H1 (cell line): ENCODE measurements around the gene ABCG8. TPM values are rescaled to one million over a fixed set of nuclear protein-coding genes. Genes with fewer than 3 reads are reported as not detected.

Source experiments
- CTCF ChIA-PET: fragments of 300-600 bp; sonication (Branson Sonifier 250); formaldehyde crosslinking; loops from one replicate; lab custom pipeline; 2021; ENCODE audit not compliant: partially characterized antibody; lab: Charles Lee
- POLR2A ChIA-PET: fragments of 300-600 bp; sonication (Branson Sonifier 250); formaldehyde crosslinking; loops from one replicate; lab custom pipeline; 2021; ENCODE audit warnings: inconsistent platforms; ENCODE audit not compliant: partially characterized antibody; lab: Charles Lee
- DNase-seq, 2 experiments: peaks; one replicate each; pipeline versions ENCODE4 v3.0.0 to v3.0.0-alpha.2; 2010 to 2022; ENCODE audit warnings: low spot score in 2 of 2, low read depth in 1 of 2, mixed read lengths in 1 of 2
- FAIRE-seq: peaks from 2 replicates; lab custom pipeline; 2011; peaks lifted over from hg19 to GRCh38; lab: Jason Lieb, UNC
- H2AFZ ChIP-seq: 2 replicates; pipeline ENCODE4 v1.8.1; 2012; ENCODE audit warnings: low read length, inconsistent platforms
- H2AK5ac ChIP-seq: 2 replicates; pipeline ENCODE4 v1.6.1; 2013; ENCODE audit warnings: low read depth, low read length
- H2BK120ac ChIP-seq: replicated peaks from 2 replicates; pipeline ENCODE3; 2013; ENCODE audit warnings: low read depth, low read length, inconsistent platforms
- H2BK12ac ChIP-seq: 2 replicates; pipeline ENCODE4 v1.6.1; 2013; ENCODE audit warnings: low read depth, low read length
- H2BK15ac ChIP-seq: 2 replicates; pipeline ENCODE4 v1.6.1; 2013; ENCODE audit warnings: low read length
- H2BK20ac ChIP-seq: 2 replicates; pipeline ENCODE4 v1.6.1; 2013; ENCODE audit warnings: low read length
- H2BK5ac ChIP-seq: 2 replicates; pipeline ENCODE4 v1.6.1; 2013; ENCODE audit warnings: low read depth, low read length
- H3K14ac ChIP-seq: 2 replicates; pipeline ENCODE4 v1.6.1; 2013; ENCODE audit warnings: inconsistent platforms; ENCODE audit not compliant: insufficient read length
- H3K18ac ChIP-seq: 2 replicates; pipeline ENCODE4 v1.6.1; 2013; ENCODE audit warnings: low read length; ENCODE audit errors: extremely low read depth
- H3K23ac ChIP-seq: 2 replicates; pipeline ENCODE4 v1.6.1; 2013; ENCODE audit warnings: inconsistent platforms; ENCODE audit not compliant: insufficient read length
- H3K23me2 ChIP-seq: 2 replicates; pipeline ENCODE4 v1.6.1; 2013; ENCODE audit warnings: low read depth, low read length
- H3K27ac ChIP-seq: 2 replicates; pipeline ENCODE4 v1.6.1; 2011; ENCODE audit warnings: low read depth, low read length, inconsistent platforms
- H3K27me3 ChIP-seq, 4 experiments: replicated peaks in 1 of 4; 1 replicate in 1 of 4; 2 replicates in 3 of 4; pipeline versions ENCODE4 v1.6.1 to v1.8.1; 2011 to 2013; ENCODE audit warnings: low read length in 3 of 4, mild to moderate bottlenecking in 3 of 4, inconsistent platforms in 2 of 4, mixed read lengths in 2 of 4, moderate library complexity in 1 of 4; ENCODE audit not compliant: control insufficient read depth in 3 of 4, insufficient read depth in 3 of 4; ENCODE audit errors: extremely low read depth in 1 of 4
- H3K36me3 ChIP-seq, 4 experiments: 2 replicates each; pipeline versions ENCODE4 v1.6.1 to v1.8.1; 2011 to 2013; ENCODE audit warnings: mild to moderate bottlenecking in 4 of 4, low read length in 3 of 4, moderate library complexity in 2 of 4, control low read depth in 1 of 4, inconsistent platforms in 1 of 4; ENCODE audit not compliant: insufficient read depth in 4 of 4, control insufficient read depth in 2 of 4
- H3K4ac ChIP-seq: replicated peaks from 2 replicates; pipeline ENCODE3; 2013; ENCODE audit warnings: low read length, low read depth, mixed read lengths, inconsistent platforms; ENCODE audit not compliant: insufficient read length
- H3K4me1 ChIP-seq, 4 experiments: replicated peaks in 1 of 4; 1 replicate in 1 of 4; 2 replicates in 3 of 4; pipeline versions ENCODE4 v1.6.1 to v1.8.1; 2011 to 2013; ENCODE audit warnings: low read length in 3 of 4, inconsistent platforms in 2 of 4, mixed read lengths in 1 of 4; ENCODE audit not compliant: insufficient read depth in 4 of 4, control insufficient read depth in 3 of 4
- H3K4me2 ChIP-seq, 2 experiments: 2 replicates each; pipeline versions ENCODE4 v1.6.1 to v1.8.1; 2011 to 2013; ENCODE audit warnings: low read depth in 2 of 2, low read length in 2 of 2, control low read depth in 1 of 2, inconsistent platforms in 1 of 2, mild to moderate bottlenecking in 1 of 2; ENCODE audit not compliant: insufficient read depth in 1 of 2
- H3K4me3 ChIP-seq, 4 experiments: fragments of 200-600, 300-600 bp in 1 of 4; sonication (generic), shearing (Covaris generic), sonication (Bioruptor Twin) in 1 of 4; 2 replicates each; pipeline versions ENCODE4 v1.5.1 to v1.8.1; 2011 to 2016; ENCODE audit warnings: low read length in 4 of 4, low read depth in 3 of 4, control low read depth in 2 of 4, inconsistent platforms in 2 of 4, mild to moderate bottlenecking in 2 of 4, mixed read lengths in 1 of 4, moderate library complexity in 1 of 4; ENCODE audit not compliant: insufficient read depth in 2 of 4; ENCODE audit errors: extremely low read depth in 1 of 4
- H3K56ac ChIP-seq: replicated peaks from 2 replicates; pipeline ENCODE3; 2013; ENCODE audit warnings: low read depth, mild to moderate bottlenecking, mixed read lengths, low read length, inconsistent platforms; ENCODE audit not compliant: insufficient read length
- H3K79me1 ChIP-seq: 2 replicates; pipeline ENCODE4 v1.6.1; 2013; ENCODE audit warnings: low read depth, low read length, control low read depth
- H3K79me2 ChIP-seq, 2 experiments: 2 replicates each; pipeline versions ENCODE4 v1.6.1 to v1.8.1; 2012 to 2013; ENCODE audit warnings: low read length in 2 of 2, mild to moderate bottlenecking in 2 of 2, inconsistent platforms in 1 of 2; ENCODE audit not compliant: insufficient read depth in 2 of 2, control insufficient read depth in 1 of 2
- H3K9ac ChIP-seq, 4 experiments: replicated peaks in 1 of 4; 1 replicate in 1 of 4; 2 replicates in 3 of 4; pipeline versions ENCODE4 v1.6.1 to v1.8.1; 2011 to 2013; ENCODE audit warnings: low read depth in 3 of 4, low read length in 3 of 4, control low read depth in 2 of 4, mild to moderate bottlenecking in 2 of 4, moderate library complexity in 2 of 4, inconsistent platforms in 1 of 4; ENCODE audit errors: extremely low read depth in 1 of 4
- H3K9me3 ChIP-seq, 2 experiments: 2 replicates each; pipeline versions ENCODE4 v1.6.1 to v1.8.1; 2012 to 2013; ENCODE audit warnings: mild to moderate bottlenecking in 2 of 2, moderate library complexity in 2 of 2, control low read depth in 1 of 2, inconsistent platforms in 1 of 2, low read depth in 1 of 2, low read length in 1 of 2, mixed read lengths in 1 of 2; ENCODE audit not compliant: insufficient read depth in 2 of 2
- H4K20me1 ChIP-seq, 2 experiments: replicated peaks in 1 of 2; 2 replicates each; pipeline versions ENCODE3 to v1.8.1; 2011 to 2013; ENCODE audit warnings: inconsistent platforms in 2 of 2, low read length in 2 of 2, mild to moderate bottlenecking in 1 of 2; ENCODE audit not compliant: insufficient read depth in 2 of 2, control insufficient read depth in 1 of 2
- H4K5ac ChIP-seq: 2 replicates; pipeline ENCODE4 v1.6.1; 2013; ENCODE audit warnings: low read length, low read depth, mixed read lengths, inconsistent platforms; ENCODE audit not compliant: insufficient read length
- H4K8ac ChIP-seq: 2 replicates; pipeline ENCODE4 v1.8.0; 2013; ENCODE audit warnings: mild to moderate bottlenecking, moderate library complexity, low read length, inconsistent platforms; ENCODE audit not compliant: insufficient read depth; ENCODE audit errors: extremely low read depth
- H4K91ac ChIP-seq: replicated peaks from 2 replicates; pipeline ENCODE3; 2013; ENCODE audit warnings: low read length, mixed read lengths, inconsistent platforms; ENCODE audit not compliant: insufficient read length
- ASH2L ChIP-seq: fragments of 200-600, 300-600 bp; sonication (generic); IDR thresholded peaks from one replicate; pipeline ENCODE4 v1.7.1; 2017; ENCODE audit warnings: low read length
- CHD2 ChIP-seq: IDR thresholded peaks from 2 replicates; pipeline ENCODE4 v1.6.1; 2012; ENCODE audit warnings: low read length, improper control_type of control experiment
- RAD21 ChIP-seq, 2 experiments: IDR thresholded peaks in 1 of 2; conservative IDR thresholded peaks in 1 of 2; 2 replicates each; pipeline ENCODE4 v1.6.1; 2011; ENCODE audit warnings: low read depth in 2 of 2, low read length in 2 of 2, improper control_type of control experiment in 1 of 2, inconsistent platforms in 1 of 2, mild to moderate bottlenecking in 1 of 2, moderate library complexity in 1 of 2
- WGBS, 2 experiments: shearing (Covaris generic) in 1 of 2; methylation state at CpG; one replicate each; pipeline versions ENCODE4 v1.1.6 to v1.1.7; 2013 to 2015; ENCODE audit warnings: low lambda C conversion rate in 2 of 2, mixed read lengths in 2 of 2, inconsistent platforms in 1 of 2, low coverage in 1 of 2, missing lambda C conversion rate in 1 of 2; ENCODE audit not compliant: insufficient replicate concordance in 2 of 2, insufficient coverage in 1 of 2, insufficient read length in 1 of 2; ENCODE audit errors: extremely low coverage in 1 of 2, missing lambda C conversion rate in 1 of 2; 5-methylcytosine and 5-hydroxymethylcytosine counted together
- polyA plus RNA-seq, 7 experiments: library from polyadenylated mRNA; depleted of rRNA in 3 of 7; stranded (reverse) in 5 of 7; unstranded in 2 of 7; fragments of >200 nt in 5 of 7; fragments of 200-250 nt in 2 of 7; gene quantifications; 1 replicate in 5 of 7; 2 replicates in 1 of 7; 4 replicates in 1 of 7; pipeline versions ENCODE4 v1.2.1 to v1.2.3, GENCODE V29; 2011 to 2013; ENCODE audit warnings: missing spikeins in 2 of 7, mixed read lengths in 2 of 7
- total RNA-seq: library from RNA; stranded (reverse); fragmentation: NEBNext Ultra II Directional; extraction: Animal tissue kit (Norgen Biotek cat#: 25700); gene quantifications from 2 replicates; pipeline ENCODE4 v1.2.1, GENCODE V29; 2021
- TF ChIP-seq, protein P1 (sequence below): IDR thresholded peaks from 2 replicates; pipeline ENCODE4 v1.6.1; 2011; ENCODE audit warnings: low read length, improper control_type of control experiment

Gene ABCG8
- total and polyA plus RNA-seq, 2 of the 8 experiments (the other 6 are each of a cell fraction or from before 2014, with no cell fraction given): not detected

DNA sequence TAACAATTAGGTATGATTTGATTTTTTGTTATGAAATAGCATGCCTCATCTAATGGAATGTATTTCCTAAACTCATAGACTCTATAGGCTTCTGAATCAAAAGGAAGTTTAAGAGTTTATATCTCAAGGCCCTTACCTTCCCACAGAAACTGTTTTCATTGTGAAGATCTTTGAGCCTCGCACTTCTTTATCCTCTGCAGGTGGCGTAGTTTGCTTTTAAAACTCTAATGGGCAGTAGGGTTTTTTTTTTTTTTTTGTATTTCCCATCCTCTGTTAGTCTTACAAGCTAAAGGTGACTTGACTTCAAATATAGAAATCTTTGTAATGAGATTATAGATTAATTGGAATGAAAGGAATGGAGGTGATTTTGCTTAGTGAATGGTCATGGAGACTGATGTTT lies 36.6 kb upstream of the ABCG8 start:
- no peak for DNase-seq
- no peak overlapping the region for H2BK5ac ChIP-seq
- H3K9me3 ChIP-seq: no peaks in the 10 kb centered on the region
- H3K4me1 ChIP-seq: no peaks in the 10 kb centered on the region
- H3K79me2 ChIP-seq: no peaks in the 10 kb centered on the region
- H2AK5ac ChIP-seq: no peak overlapping the region
- H4K5ac ChIP-seq: no peak overlapping the region
- H3K4me2 ChIP-seq: no peak overlapping the region
- CTCF ChIA-PET: interaction anchor here (1.4 to 1.5 kb wide), 2 partner anchors 21 to 102 kb away, joined by 4 to 5 read pairs; no protein-coding TSS in a partner anchor
- no peak overlapping the region for H3K23ac ChIP-seq
- POLR2A ChIA-PET: no interaction called here
- H3K18ac ChIP-seq: no peak overlapping the region
- no peak overlapping the region for H2BK20ac ChIP-seq
- no peak overlapping the region for H2AFZ ChIP-seq
- TF ChIP-seq RAD21 (IDR thresholded peaks at IDR 0.05 in 1 of 2, conservative IDR thresholded peaks at IDR 0.05 in 1 of 2; ENCODE audit: low read depth in 2 of 2, low read length in 2 of 2): peak; percentile 15 to 23; a peak in 1 of 4 replicates
- no peak for TF ChIP-seq CHD2
- TF ChIP-seq, protein P1, sequence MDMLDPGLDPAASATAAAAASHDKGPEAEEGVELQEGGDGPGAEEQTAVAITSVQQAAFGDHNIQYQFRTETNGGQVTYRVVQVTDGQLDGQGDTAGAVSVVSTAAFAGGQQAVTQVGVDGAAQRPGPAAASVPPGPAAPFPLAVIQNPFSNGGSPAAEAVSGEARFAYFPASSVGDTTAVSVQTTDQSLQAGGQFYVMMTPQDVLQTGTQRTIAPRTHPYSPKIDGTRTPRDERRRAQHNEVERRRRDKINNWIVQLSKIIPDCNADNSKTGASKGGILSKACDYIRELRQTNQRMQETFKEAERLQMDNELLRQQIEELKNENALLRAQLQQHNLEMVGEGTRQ: no peak
- TF ChIP-seq ASH2L: no peak
- TF ChIP-seq, all 59 proteins: peak for 1
- Histone ChIP-seq H3K27me3 (no peaks in the 10 kb centered on the region), H2BK15ac (no peak overlapping the region), H3K4me3 (no peak overlapping the region), H3K27ac (no peak overlapping the region), H4K20me1 (no peaks in the 10 kb centered on the region), H3K79me1 (no peaks in the 10 kb centered on the region), H3K36me3 (no peaks in the 10 kb centered on the region), H3K4ac (no peak overlapping the region), H4K91ac (no peak overlapping the region), H3K14ac (no peak overlapping the region), H3K56ac (no peak overlapping the region), H2BK120ac (no peak overlapping the region), H3K23me2 (no peaks in the 10 kb centered on the region), H3K9ac (no peak overlapping the region), H4K8ac (no peak overlapping the region), H2BK12ac (no peak overlapping the region)
- WGBS, 2 experiments: 92% methylated on average over 2 of the region's 2 CpGs; no CpG with 5 or more reads in 1 of the 2 experiments
- no peak for FAIRE-seq
